H1 (cell line): ENCODE data around the gene LRP1. TPM values are rescaled to one million over a fixed set of nuclear protein-coding genes. Genes with fewer than 3 reads are reported as not detected.

Experiments used
- CTCF ChIA-PET: fragments of 300-600 bp; sonication (Branson Sonifier 250); formaldehyde crosslinking; loops from one replicate; lab custom pipeline; 2021; ENCODE audit not compliant: partially characterized antibody; lab: Charles Lee
- POLR2A ChIA-PET: fragments of 300-600 bp; sonication (Branson Sonifier 250); formaldehyde crosslinking; loops from one replicate; lab custom pipeline; 2021; ENCODE audit warnings: inconsistent platforms; ENCODE audit not compliant: partially characterized antibody; lab: Charles Lee
- DNase-seq, 2 experiments: peaks; one replicate each; pipeline versions ENCODE4 v3.0.0 to v3.0.0-alpha.2; 2010 to 2022; ENCODE audit warnings: low spot score in 2 of 2, low read depth in 1 of 2, mixed read lengths in 1 of 2
- FAIRE-seq: peaks from 2 replicates; lab custom pipeline; 2011; peaks lifted over from hg19 to GRCh38; lab: Jason Lieb, UNC
- H2AFZ ChIP-seq: 2 replicates; pipeline ENCODE4 v1.8.1; 2012; ENCODE audit warnings: low read length, inconsistent platforms
- H2AK5ac ChIP-seq: 2 replicates; pipeline ENCODE4 v1.6.1; 2013; ENCODE audit warnings: low read depth, low read length
- H2BK120ac ChIP-seq: replicated peaks from 2 replicates; pipeline ENCODE3; 2013; ENCODE audit warnings: low read depth, low read length, inconsistent platforms
- H2BK12ac ChIP-seq: 2 replicates; pipeline ENCODE4 v1.6.1; 2013; ENCODE audit warnings: low read depth, low read length
- H2BK15ac ChIP-seq: 2 replicates; pipeline ENCODE4 v1.6.1; 2013; ENCODE audit warnings: low read length
- H2BK20ac ChIP-seq: 2 replicates; pipeline ENCODE4 v1.6.1; 2013; ENCODE audit warnings: low read length
- H2BK5ac ChIP-seq: 2 replicates; pipeline ENCODE4 v1.6.1; 2013; ENCODE audit warnings: low read depth, low read length
- H3K14ac ChIP-seq: 2 replicates; pipeline ENCODE4 v1.6.1; 2013; ENCODE audit warnings: inconsistent platforms; ENCODE audit not compliant: insufficient read length
- H3K18ac ChIP-seq: 2 replicates; pipeline ENCODE4 v1.6.1; 2013; ENCODE audit warnings: low read length; ENCODE audit errors: extremely low read depth
- H3K23ac ChIP-seq: 2 replicates; pipeline ENCODE4 v1.6.1; 2013; ENCODE audit warnings: inconsistent platforms; ENCODE audit not compliant: insufficient read length
- H3K23me2 ChIP-seq: 2 replicates; pipeline ENCODE4 v1.6.1; 2013; ENCODE audit warnings: low read depth, low read length
- H3K27ac ChIP-seq: 2 replicates; pipeline ENCODE4 v1.6.1; 2011; ENCODE audit warnings: low read depth, low read length, inconsistent platforms
- H3K27me3 ChIP-seq, 4 experiments: replicated peaks in 1 of 4; 1 replicate in 1 of 4; 2 replicates in 3 of 4; pipeline versions ENCODE4 v1.6.1 to v1.8.1; 2011 to 2013; ENCODE audit warnings: low read length in 3 of 4, mild to moderate bottlenecking in 3 of 4, inconsistent platforms in 2 of 4, mixed read lengths in 2 of 4, moderate library complexity in 1 of 4; ENCODE audit not compliant: control insufficient read depth in 3 of 4, insufficient read depth in 3 of 4; ENCODE audit errors: extremely low read depth in 1 of 4
- H3K36me3 ChIP-seq, 4 experiments: 2 replicates each; pipeline versions ENCODE4 v1.6.1 to v1.8.1; 2011 to 2013; ENCODE audit warnings: mild to moderate bottlenecking in 4 of 4, low read length in 3 of 4, moderate library complexity in 2 of 4, control low read depth in 1 of 4, inconsistent platforms in 1 of 4; ENCODE audit not compliant: insufficient read depth in 4 of 4, control insufficient read depth in 2 of 4
- H3K4ac ChIP-seq: replicated peaks from 2 replicates; pipeline ENCODE3; 2013; ENCODE audit warnings: low read length, low read depth, mixed read lengths, inconsistent platforms; ENCODE audit not compliant: insufficient read length
- H3K4me1 ChIP-seq, 4 experiments: replicated peaks in 1 of 4; 1 replicate in 1 of 4; 2 replicates in 3 of 4; pipeline versions ENCODE4 v1.6.1 to v1.8.1; 2011 to 2013; ENCODE audit warnings: low read length in 3 of 4, inconsistent platforms in 2 of 4, mixed read lengths in 1 of 4; ENCODE audit not compliant: insufficient read depth in 4 of 4, control insufficient read depth in 3 of 4
- H3K4me2 ChIP-seq, 2 experiments: 2 replicates each; pipeline versions ENCODE4 v1.6.1 to v1.8.1; 2011 to 2013; ENCODE audit warnings: low read depth in 2 of 2, low read length in 2 of 2, control low read depth in 1 of 2, inconsistent platforms in 1 of 2, mild to moderate bottlenecking in 1 of 2; ENCODE audit not compliant: insufficient read depth in 1 of 2
- H3K4me3 ChIP-seq, 4 experiments: fragments of 200-600, 300-600 bp in 1 of 4; sonication (generic), shearing (Covaris generic), sonication (Bioruptor Twin) in 1 of 4; 2 replicates each; pipeline versions ENCODE4 v1.5.1 to v1.8.1; 2011 to 2016; ENCODE audit warnings: low read length in 4 of 4, low read depth in 3 of 4, control low read depth in 2 of 4, inconsistent platforms in 2 of 4, mild to moderate bottlenecking in 2 of 4, mixed read lengths in 1 of 4, moderate library complexity in 1 of 4; ENCODE audit not compliant: insufficient read depth in 2 of 4; ENCODE audit errors: extremely low read depth in 1 of 4
- H3K56ac ChIP-seq: replicated peaks from 2 replicates; pipeline ENCODE3; 2013; ENCODE audit warnings: low read depth, mild to moderate bottlenecking, mixed read lengths, low read length, inconsistent platforms; ENCODE audit not compliant: insufficient read length
- H3K79me1 ChIP-seq: 2 replicates; pipeline ENCODE4 v1.6.1; 2013; ENCODE audit warnings: low read depth, low read length, control low read depth
- H3K79me2 ChIP-seq, 2 experiments: 2 replicates each; pipeline versions ENCODE4 v1.6.1 to v1.8.1; 2012 to 2013; ENCODE audit warnings: low read length in 2 of 2, mild to moderate bottlenecking in 2 of 2, inconsistent platforms in 1 of 2; ENCODE audit not compliant: insufficient read depth in 2 of 2, control insufficient read depth in 1 of 2
- H3K9ac ChIP-seq, 4 experiments: replicated peaks in 1 of 4; 1 replicate in 1 of 4; 2 replicates in 3 of 4; pipeline versions ENCODE4 v1.6.1 to v1.8.1; 2011 to 2013; ENCODE audit warnings: low read depth in 3 of 4, low read length in 3 of 4, control low read depth in 2 of 4, mild to moderate bottlenecking in 2 of 4, moderate library complexity in 2 of 4, inconsistent platforms in 1 of 4; ENCODE audit errors: extremely low read depth in 1 of 4
- H3K9me3 ChIP-seq, 2 experiments: 2 replicates each; pipeline versions ENCODE4 v1.6.1 to v1.8.1; 2012 to 2013; ENCODE audit warnings: mild to moderate bottlenecking in 2 of 2, moderate library complexity in 2 of 2, control low read depth in 1 of 2, inconsistent platforms in 1 of 2, low read depth in 1 of 2, low read length in 1 of 2, mixed read lengths in 1 of 2; ENCODE audit not compliant: insufficient read depth in 2 of 2
- H4K20me1 ChIP-seq, 2 experiments: replicated peaks in 1 of 2; 2 replicates each; pipeline versions ENCODE3 to v1.8.1; 2011 to 2013; ENCODE audit warnings: inconsistent platforms in 2 of 2, low read length in 2 of 2, mild to moderate bottlenecking in 1 of 2; ENCODE audit not compliant: insufficient read depth in 2 of 2, control insufficient read depth in 1 of 2
- H4K5ac ChIP-seq: 2 replicates; pipeline ENCODE4 v1.6.1; 2013; ENCODE audit warnings: low read length, low read depth, mixed read lengths, inconsistent platforms; ENCODE audit not compliant: insufficient read length
- H4K8ac ChIP-seq: 2 replicates; pipeline ENCODE4 v1.8.0; 2013; ENCODE audit warnings: mild to moderate bottlenecking, moderate library complexity, low read length, inconsistent platforms; ENCODE audit not compliant: insufficient read depth; ENCODE audit errors: extremely low read depth
- H4K91ac ChIP-seq: replicated peaks from 2 replicates; pipeline ENCODE3; 2013; ENCODE audit warnings: low read length, mixed read lengths, inconsistent platforms; ENCODE audit not compliant: insufficient read length
- BCL11A ChIP-seq, 2 experiments: IDR thresholded peaks; one replicate each; pipeline ENCODE4 v1.6.1; 2011; ENCODE audit warnings: low read depth in 2 of 2, low read length in 2 of 2, mild to moderate bottlenecking in 2 of 2
- CTBP2 ChIP-seq: IDR thresholded peaks from 2 replicates; pipeline ENCODE4 v1.7.0; 2011; ENCODE audit warnings: borderline replicate concordance, mild to moderate bottlenecking, moderate library complexity, mixed read lengths, low read length; ENCODE audit not compliant: insufficient read depth, insufficient read length
- KDM1A ChIP-seq: fragments of 200-600, 300-600 bp; sonication (generic); IDR thresholded peaks from 2 replicates; pipeline ENCODE4 v1.7.1; 2016; ENCODE audit warnings: mild to moderate bottlenecking, low read length, borderline replicate concordance
- SP2 ChIP-seq: IDR thresholded peaks from 2 replicates; pipeline ENCODE4 v1.6.1; 2012; ENCODE audit warnings: mild to moderate bottlenecking, low read length, inconsistent platforms
- TEAD4 ChIP-seq: IDR thresholded peaks from 2 replicates; pipeline ENCODE4 v1.6.1; 2012; ENCODE audit warnings: low read depth, low read length, inconsistent platforms, mixed read lengths
- WGBS, 2 experiments: shearing (Covaris generic) in 1 of 2; methylation state at CpG; one replicate each; pipeline versions ENCODE4 v1.1.6 to v1.1.7; 2013 to 2015; ENCODE audit warnings: low lambda C conversion rate in 2 of 2, mixed read lengths in 2 of 2, inconsistent platforms in 1 of 2, low coverage in 1 of 2, missing lambda C conversion rate in 1 of 2; ENCODE audit not compliant: insufficient replicate concordance in 2 of 2, insufficient coverage in 1 of 2, insufficient read length in 1 of 2; ENCODE audit errors: extremely low coverage in 1 of 2, missing lambda C conversion rate in 1 of 2; 5-methylcytosine and 5-hydroxymethylcytosine counted together
- polyA plus RNA-seq, 7 experiments: library from polyadenylated mRNA; depleted of rRNA in 3 of 7; stranded (reverse) in 5 of 7; unstranded in 2 of 7; fragments of >200 nt in 5 of 7; fragments of 200-250 nt in 2 of 7; gene quantifications; 1 replicate in 5 of 7; 2 replicates in 1 of 7; 4 replicates in 1 of 7; pipeline versions ENCODE4 v1.2.1 to v1.2.3, GENCODE V29; 2011 to 2013; ENCODE audit warnings: missing spikeins in 2 of 7, mixed read lengths in 2 of 7
- total RNA-seq: library from RNA; stranded (reverse); fragmentation: NEBNext Ultra II Directional; extraction: Animal tissue kit (Norgen Biotek cat#: 25700); gene quantifications from 2 replicates; pipeline ENCODE4 v1.2.1, GENCODE V29; 2021

LRP1 gene
- total and polyA plus RNA-seq, 2 of the 8 experiments (the other 6 are each of a cell fraction or from before 2014, with no cell fraction given), result 35.3 to 92.5 TPM

DNA sequence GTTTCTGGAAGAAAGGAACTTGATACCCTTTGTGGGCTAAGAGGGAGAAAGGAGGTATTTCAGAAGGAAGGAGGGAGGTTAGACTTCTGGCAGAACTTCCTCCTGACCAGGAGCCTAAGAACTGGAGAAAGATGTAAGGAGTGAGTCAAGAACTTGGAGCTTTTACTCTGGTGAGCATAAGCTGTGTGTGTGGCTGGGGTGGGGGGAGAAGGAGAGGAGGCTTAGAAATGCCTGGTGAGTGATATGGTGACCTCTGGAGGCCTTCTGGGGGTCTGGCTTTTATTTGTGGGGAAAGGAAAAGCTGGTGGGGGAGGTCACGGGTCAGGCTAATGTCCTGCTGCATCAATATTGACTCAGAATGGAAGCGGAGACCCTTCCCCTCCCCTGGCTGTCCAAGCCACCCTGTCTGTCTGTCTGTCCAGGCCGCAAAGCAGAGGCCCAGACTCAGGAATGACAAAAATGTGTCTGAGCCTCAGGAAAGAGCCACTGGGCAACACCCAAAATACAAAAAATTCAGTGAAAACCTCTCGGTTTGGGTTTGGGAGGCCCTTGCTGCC is 4.8 kb downstream of the LRP1 start:
- H3K4me1 ChIP-seq, result peaks cover 28 to 59% (median 38%) of the 10 kb centered on the region in 4 experiments
- 0 out of 2 replicates have a peak overlapping the region, but pooled peaks have one; percentile 1 for H2BK20ac ChIP-seq
- H3K14ac ChIP-seq, result no peak overlapping the region
- H3K27me3 ChIP-seq, result no peaks in the 10 kb centered on the region
- H4K91ac ChIP-seq, result no peak overlapping the region
- H2AK5ac ChIP-seq, result no peak overlapping the region
- H3K23ac ChIP-seq, result no peak overlapping the region
- FAIRE-seq (no peak), DNase-seq (no peak)
- H4K8ac ChIP-seq, result no peak overlapping the region
- no peak overlapping the region for H3K56ac ChIP-seq
- peak overlapping the region; percentile 39 to 86; a peak in 3 of 4 replicates for H3K4me2 ChIP-seq
- no peak overlapping the region for H3K27ac ChIP-seq
- H2BK120ac ChIP-seq, result no peak overlapping the region
- TF ChIP-seq SP2 (no peak), TEAD4 (peak; percentile 69), BCL11A (IDR thresholded peaks at IDR 0.05; ENCODE audit: low read depth in 2 of 2, low read length in 2 of 2) (no peak), CTBP2 (no peak), KDM1A (peak; percentile 78)
- peaks cover under 1% of the 10 kb centered on the region; the same call in 1 of the 2 replicates for H3K23me2 ChIP-seq
- H3K9me3 ChIP-seq, result no peaks in the 10 kb centered on the region
- peaks cover 0 to 4% (median under 1%) of the 10 kb centered on the region in 4 experiments; a peak in 3 of 8 replicates for H3K36me3 ChIP-seq
- no peak overlapping the region for H2AFZ ChIP-seq
- no peak overlapping the region for H4K5ac ChIP-seq
- peaks cover 19% of the 10 kb centered on the region for H3K79me1 ChIP-seq
- H3K4me3 ChIP-seq, result peak overlapping the region in 1 of 4 experiments; percentile 31; a peak in 2 of 8 replicates
- peaks cover 7 to 81% of the 10 kb centered on the region in 2 experiments; a peak in 3 of 4 replicates for H3K79me2 ChIP-seq
- H2BK5ac ChIP-seq, result peak overlapping the region; percentile 68
- no peak overlapping the region for H3K4ac ChIP-seq
- H3K9ac ChIP-seq, result no peak overlapping the region
- H3K18ac ChIP-seq, result peak overlapping the region; percentile 83
- POLR2A ChIA-PET, result interaction anchor here (0.7 to 9.3 kb wide), 13 partner anchors 9 to 97 kb away, joined by 3 to 105 read pairs (median 4); partner anchors contain the start of genes LRP1-AS, SHMT2 and STAT6
- 62% methylated on average over 2 of the region's 4 CpGs; no CpG with 5 or more reads in 1 of the 2 experiments for WGBS, 2 experiments
- no peak overlapping the region for H2BK15ac ChIP-seq
- peaks cover 8 to 20% of the 10 kb centered on the region in 2 experiments for H4K20me1 ChIP-seq
- peak overlapping the region; percentile 0; the same call in 1 of the 2 replicates for H2BK12ac ChIP-seq
- CTCF ChIA-PET, result interaction anchor here (0.6 to 19.8 kb wide), 9 partner anchors 10 to 934 kb away, joined by 3 to 305 read pairs (median 4); partner anchors contain the start of gene STAT6
